ENCODE results near the gene AZIN2.

The AZIN2 gene

DNA sequence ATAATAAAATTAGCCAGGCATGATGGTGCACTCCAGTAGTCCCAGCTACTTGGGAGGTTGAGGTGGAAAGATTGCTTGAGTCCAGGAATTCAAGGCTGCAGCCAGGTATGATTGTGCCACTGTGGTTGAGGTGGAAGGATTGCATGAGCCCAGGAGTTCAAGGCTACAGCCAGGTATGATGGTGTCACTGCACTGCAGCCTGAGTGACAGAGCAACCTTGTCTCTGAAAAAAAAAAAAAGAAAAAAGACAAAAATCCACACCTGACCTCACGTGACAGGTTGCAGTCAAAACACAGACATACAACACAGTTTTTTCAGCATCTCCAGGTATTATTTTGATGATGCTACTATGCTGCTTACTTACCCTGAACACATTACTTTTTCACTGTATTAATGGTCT is 39.9 kb upstream of the AZIN2 start:
- Histone ChIP-seq H2AFZ (ENCODE audit: low read depth, low read length, severe bottlenecking) (no peak overlapping the region), H3K9me2 (replicated peaks; ENCODE audit: insufficient read depth, low read length) (no peaks in the 10 kb centered on the region), H3K27ac (ENCODE audit: low read depth, low read length) (no peak overlapping the region), H3K9ac (ENCODE audit: low read length) (no peak overlapping the region), H3K27me3 (ENCODE audit: low read length) (no peaks in the 10 kb centered on the region), H4K20me1 (ENCODE audit: low read depth, low read length) (no peaks in the 10 kb centered on the region), H3K4me2 (ENCODE audit: low read depth, low read length, poor library complexity, severe bottlenecking) (no peak overlapping the region), H3K36me3 (ENCODE audit: low read length) (no peaks in the 10 kb centered on the region), H3K9me3 (ENCODE audit: insufficient read depth, low read length) (no peaks in the 10 kb centered on the region), H3F3A (ENCODE audit: insufficient read depth) (0 out of 2 replicates have a peak, but pooled peaks cover 4% of the 10 kb centered on the region), H3K79me2 (ENCODE audit: insufficient read depth, low read length) (peaks cover 6% of the 10 kb centered on the region), H3K4me3 (ENCODE audit: insufficient read depth, low read length, poor library complexity, severe bottlenecking) (no peak overlapping the region)
- TF ChIP-seq EZH2phosphoT487 (conservative IDR thresholded peaks at IDR 0.05; ENCODE audit: low read length), result no peak
- TF ChIP-seq, protein P1, sequence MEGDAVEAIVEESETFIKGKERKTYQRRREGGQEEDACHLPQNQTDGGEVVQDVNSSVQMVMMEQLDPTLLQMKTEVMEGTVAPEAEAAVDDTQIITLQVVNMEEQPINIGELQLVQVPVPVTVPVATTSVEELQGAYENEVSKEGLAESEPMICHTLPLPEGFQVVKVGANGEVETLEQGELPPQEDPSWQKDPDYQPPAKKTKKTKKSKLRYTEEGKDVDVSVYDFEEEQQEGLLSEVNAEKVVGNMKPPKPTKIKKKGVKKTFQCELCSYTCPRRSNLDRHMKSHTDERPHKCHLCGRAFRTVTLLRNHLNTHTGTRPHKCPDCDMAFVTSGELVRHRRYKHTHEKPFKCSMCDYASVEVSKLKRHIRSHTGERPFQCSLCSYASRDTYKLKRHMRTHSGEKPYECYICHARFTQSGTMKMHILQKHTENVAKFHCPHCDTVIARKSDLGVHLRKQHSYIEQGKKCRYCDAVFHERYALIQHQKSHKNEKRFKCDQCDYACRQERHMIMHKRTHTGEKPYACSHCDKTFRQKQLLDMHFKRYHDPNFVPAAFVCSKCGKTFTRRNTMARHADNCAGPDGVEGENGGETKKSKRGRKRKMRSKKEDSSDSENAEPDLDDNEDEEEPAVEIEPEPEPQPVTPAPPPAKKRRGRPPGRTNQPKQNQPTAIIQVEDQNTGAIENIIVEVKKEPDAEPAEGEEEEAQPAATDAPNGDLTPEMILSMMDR (IDR thresholded peaks at IDR 0.05; ENCODE audit: insufficient read depth, low read length, poor library complexity, severe bottlenecking), result no peak

DNA sequence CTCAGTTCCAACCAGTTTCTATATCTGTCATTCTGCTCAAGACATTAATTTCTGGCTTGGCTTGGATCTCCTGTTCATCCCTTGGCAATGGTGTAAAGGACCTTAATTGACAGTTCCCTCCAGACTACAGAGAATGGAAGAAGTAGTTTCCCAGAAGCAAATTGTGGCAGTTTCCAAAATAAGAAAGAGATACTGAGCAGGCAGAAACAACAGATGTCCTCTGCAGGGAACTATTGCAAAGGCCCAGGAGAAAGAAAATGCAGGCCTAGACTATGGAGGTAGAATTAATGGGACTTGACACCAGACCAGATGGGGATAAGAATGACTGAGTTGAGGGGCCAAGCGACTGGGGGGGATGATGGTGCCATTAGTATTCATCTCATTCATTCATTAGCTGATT is 38.1 kb upstream of the AZIN2 start:
- H3F3A ChIP-seq (ENCODE audit: insufficient read depth), result no peaks in the 10 kb centered on the region
- no peak overlapping the region for H3K4me2 ChIP-seq (ENCODE audit: low read depth, low read length, poor library complexity, severe bottlenecking)
- H3K4me3 ChIP-seq (ENCODE audit: insufficient read depth, low read length, poor library complexity, severe bottlenecking), result no peak overlapping the region
- no peaks in the 10 kb centered on the region for H4K20me1 ChIP-seq (ENCODE audit: low read depth, low read length)
- H3K27me3 ChIP-seq (ENCODE audit: low read length), result no peaks in the 10 kb centered on the region
- no peaks in the 10 kb centered on the region for H3K9me3 ChIP-seq (ENCODE audit: insufficient read depth, low read length)
- H3K9ac ChIP-seq (ENCODE audit: low read length), result no peak overlapping the region
- no peak for TF ChIP-seq EZH2phosphoT487 (conservative IDR thresholded peaks at IDR 0.05; ENCODE audit: low read length)
- TF ChIP-seq, protein P1 (IDR thresholded peaks at IDR 0.05; ENCODE audit: insufficient read depth, low read length, poor library complexity, severe bottlenecking), result no peak
- no peak overlapping the region for H3K27ac ChIP-seq (ENCODE audit: low read depth, low read length)
- H3K9me2 ChIP-seq (replicated peaks; ENCODE audit: insufficient read depth, low read length), result no peaks in the 10 kb centered on the region
- no peaks in the 10 kb centered on the region for H3K79me2 ChIP-seq (ENCODE audit: insufficient read depth, low read length)
- H2AFZ ChIP-seq (ENCODE audit: low read depth, low read length, severe bottlenecking), result no peak overlapping the region
- H3K36me3 ChIP-seq (ENCODE audit: low read length), result no peaks in the 10 kb centered on the region

DNA sequence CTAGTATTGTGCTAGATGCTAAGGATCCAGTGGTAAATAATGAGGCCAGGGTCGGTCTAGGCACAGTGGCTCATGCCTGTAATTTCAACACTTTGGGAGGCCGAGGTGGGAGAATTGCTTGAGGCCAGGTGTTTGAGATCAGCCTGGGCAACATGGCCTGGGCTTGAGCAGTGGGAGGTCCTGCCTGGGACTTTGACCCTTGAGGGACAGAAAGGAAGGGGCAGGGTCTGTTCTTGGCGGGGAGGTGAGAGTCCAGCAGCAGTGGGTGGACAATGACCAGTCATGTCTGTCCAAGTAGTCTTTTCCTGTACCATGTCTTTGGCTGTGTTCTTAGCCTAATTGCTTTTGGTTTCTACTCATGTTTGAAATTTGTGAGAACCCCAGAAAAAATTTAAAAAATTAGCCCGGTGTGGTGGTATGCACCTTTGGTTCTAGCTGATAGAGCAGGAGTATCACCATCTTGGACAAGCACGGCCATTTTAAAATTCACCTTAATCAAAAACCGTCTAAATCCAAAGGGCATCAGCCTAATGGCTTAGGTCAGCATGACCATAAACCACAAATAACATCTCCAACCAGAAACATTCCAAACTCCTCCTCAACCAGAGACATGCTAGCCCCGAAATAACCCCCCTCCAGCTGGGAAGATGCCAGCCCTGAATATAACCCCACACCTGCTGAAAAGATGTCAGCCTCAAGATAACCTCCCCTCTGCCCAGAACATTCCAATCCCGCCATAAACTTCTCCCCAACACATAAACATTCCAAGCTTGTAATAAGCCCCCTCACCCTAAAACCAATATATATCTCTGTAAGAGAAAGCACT is 37.5 kb upstream of the AZIN2 start:
- no peak overlapping the region for H2AFZ ChIP-seq (ENCODE audit: low read depth, low read length, severe bottlenecking)
- H3K4me3 ChIP-seq (ENCODE audit: insufficient read depth, low read length, poor library complexity, severe bottlenecking), result no peak overlapping the region
- no peak for TF ChIP-seq EZH2phosphoT487 (conservative IDR thresholded peaks at IDR 0.05; ENCODE audit: low read length)
- TF ChIP-seq, protein P1 (IDR thresholded peaks at IDR 0.05; ENCODE audit: insufficient read depth, low read length, poor library complexity, severe bottlenecking), result no peak
- H3K36me3 ChIP-seq (ENCODE audit: low read length), result no peaks in the 10 kb centered on the region
- no peak overlapping the region for H3K9ac ChIP-seq (ENCODE audit: low read length)
- H3K9me3 ChIP-seq (ENCODE audit: insufficient read depth, low read length), result no peaks in the 10 kb centered on the region
- H3K79me2 ChIP-seq (ENCODE audit: insufficient read depth, low read length), result no peaks in the 10 kb centered on the region
- H4K20me1 ChIP-seq (ENCODE audit: low read depth, low read length), result no peaks in the 10 kb centered on the region
- H3K27me3 ChIP-seq (ENCODE audit: low read length), result no peaks in the 10 kb centered on the region
- no peak overlapping the region for H3K27ac ChIP-seq (ENCODE audit: low read depth, low read length)
- no peaks in the 10 kb centered on the region for H3F3A ChIP-seq (ENCODE audit: insufficient read depth)
- no peak overlapping the region for H3K4me2 ChIP-seq (ENCODE audit: low read depth, low read length, poor library complexity, severe bottlenecking)
- H3K9me2 ChIP-seq (replicated peaks; ENCODE audit: insufficient read depth, low read length), result no peaks in the 10 kb centered on the region

All from SU-DHL-6 (cell line).